Mammary epithelial cell (primary cell): ENCODE measurements around the gene LIPJ.

Experiments used
- CTCF ChIP-seq, 2 donors: IDR thresholded peaks in 1 of 2; conservative IDR thresholded peaks in 1 of 2; 2 replicates each; pipeline ENCODE4 v1.5.1; 2011 to 2012; ENCODE audit warnings: inconsistent platforms in 2 of 2, low read length in 2 of 2, mild to moderate bottlenecking in 2 of 2, control low read depth in 1 of 2, low read depth in 1 of 2; ENCODE audit not compliant: insufficient read depth in 1 of 2; ENCODE audit errors: extremely low read depth in 1 of 2
- EZH2 ChIP-seq: IDR thresholded peaks from 2 replicates; pipeline ENCODE4 v1.6.1; 2012; ENCODE audit warnings: low read length, inconsistent platforms, borderline replicate concordance

GRCh38 chr10:88608052-88608732 lies 21.6 kb downstream of the LIPJ start:
- no peak for TF ChIP-seq CTCF (conservative IDR thresholded peaks at IDR 0.05 in 1 of 2, IDR thresholded peaks at IDR 0.05 in 1 of 2; ENCODE audit: extremely low read depth in 1 of 2, insufficient read depth in 1 of 2, low read depth in 1 of 2, low read length in 2 of 2)
- no peak for TF ChIP-seq EZH2
